Measurements from ENCODE around the gene C17orf107.

DNA sequence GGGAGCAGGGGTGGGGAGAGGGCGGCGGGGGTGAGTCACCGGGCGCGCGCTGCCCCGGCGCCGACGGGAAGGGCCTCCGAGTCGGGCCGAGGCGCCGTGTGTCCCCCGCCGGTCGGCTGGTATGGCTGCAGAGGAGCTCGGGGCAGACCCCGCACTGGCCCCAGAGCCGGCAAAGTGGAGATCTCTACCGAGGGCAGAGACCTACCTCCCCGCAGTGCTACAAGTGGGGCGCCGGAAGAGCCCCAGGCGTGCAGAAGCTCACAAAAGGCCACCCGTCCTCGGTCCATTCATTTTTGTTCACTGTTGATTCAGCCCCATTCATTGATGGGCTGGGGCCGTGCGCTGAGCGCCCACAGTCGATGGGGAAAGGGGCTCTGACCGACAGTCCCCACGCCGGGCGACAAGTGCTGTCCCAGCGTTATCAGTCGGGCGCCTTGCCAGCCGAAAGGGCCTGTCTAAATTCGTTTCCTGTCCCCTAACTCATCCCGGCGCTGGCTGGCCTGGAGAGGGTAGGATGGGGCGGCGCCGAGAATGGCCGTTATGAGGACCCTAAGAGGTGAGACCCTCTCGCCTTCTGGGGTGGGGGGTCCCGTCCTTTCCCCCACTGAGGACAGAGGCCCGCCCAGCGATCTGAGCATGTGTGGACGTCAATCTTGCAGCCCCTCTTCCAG, 50.9 kb downstream of the C17orf107 start:
- TF ChIP-seq, protein P1, sequence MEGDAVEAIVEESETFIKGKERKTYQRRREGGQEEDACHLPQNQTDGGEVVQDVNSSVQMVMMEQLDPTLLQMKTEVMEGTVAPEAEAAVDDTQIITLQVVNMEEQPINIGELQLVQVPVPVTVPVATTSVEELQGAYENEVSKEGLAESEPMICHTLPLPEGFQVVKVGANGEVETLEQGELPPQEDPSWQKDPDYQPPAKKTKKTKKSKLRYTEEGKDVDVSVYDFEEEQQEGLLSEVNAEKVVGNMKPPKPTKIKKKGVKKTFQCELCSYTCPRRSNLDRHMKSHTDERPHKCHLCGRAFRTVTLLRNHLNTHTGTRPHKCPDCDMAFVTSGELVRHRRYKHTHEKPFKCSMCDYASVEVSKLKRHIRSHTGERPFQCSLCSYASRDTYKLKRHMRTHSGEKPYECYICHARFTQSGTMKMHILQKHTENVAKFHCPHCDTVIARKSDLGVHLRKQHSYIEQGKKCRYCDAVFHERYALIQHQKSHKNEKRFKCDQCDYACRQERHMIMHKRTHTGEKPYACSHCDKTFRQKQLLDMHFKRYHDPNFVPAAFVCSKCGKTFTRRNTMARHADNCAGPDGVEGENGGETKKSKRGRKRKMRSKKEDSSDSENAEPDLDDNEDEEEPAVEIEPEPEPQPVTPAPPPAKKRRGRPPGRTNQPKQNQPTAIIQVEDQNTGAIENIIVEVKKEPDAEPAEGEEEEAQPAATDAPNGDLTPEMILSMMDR (IDR thresholded peaks at IDR 0.05): no peak
- TF ChIP-seq POLR2A (IDR thresholded peaks at IDR 0.05): no peak
